HG03095 (cell line): ENCODE measurements around the gene CPXM2.

ENCODE experiments used
- ATAC-seq: cut with Tn5 transposase; IDR thresholded peaks from one replicate; pipeline ENCODE4 v1.9.1; 2021; ENCODE audit warnings: moderate library complexity; ENCODE audit not compliant: unreplicated experiment

The CPXM2 gene

DNA sequence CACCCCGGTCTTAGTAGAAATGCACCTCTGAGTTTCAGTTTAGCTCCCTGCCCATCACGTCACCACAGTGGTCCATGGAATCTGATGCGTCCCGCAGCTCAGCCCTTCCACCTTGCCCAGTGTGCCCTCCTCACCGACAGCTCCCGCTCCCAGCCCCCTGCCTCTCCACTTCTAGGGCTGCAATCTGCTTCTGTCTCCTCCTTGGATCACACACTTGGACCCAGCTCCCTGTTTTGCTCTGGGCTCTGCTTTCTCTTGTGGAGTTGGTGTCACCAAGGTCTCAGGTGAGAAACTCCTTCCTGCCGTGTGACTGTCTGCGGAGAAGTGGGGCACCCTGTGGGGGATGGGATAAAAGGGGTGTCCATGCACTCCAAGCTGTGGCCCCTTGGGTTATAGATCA lies 187.5 kb downstream of the CPXM2 start:
- no peak for ATAC-seq

DNA sequence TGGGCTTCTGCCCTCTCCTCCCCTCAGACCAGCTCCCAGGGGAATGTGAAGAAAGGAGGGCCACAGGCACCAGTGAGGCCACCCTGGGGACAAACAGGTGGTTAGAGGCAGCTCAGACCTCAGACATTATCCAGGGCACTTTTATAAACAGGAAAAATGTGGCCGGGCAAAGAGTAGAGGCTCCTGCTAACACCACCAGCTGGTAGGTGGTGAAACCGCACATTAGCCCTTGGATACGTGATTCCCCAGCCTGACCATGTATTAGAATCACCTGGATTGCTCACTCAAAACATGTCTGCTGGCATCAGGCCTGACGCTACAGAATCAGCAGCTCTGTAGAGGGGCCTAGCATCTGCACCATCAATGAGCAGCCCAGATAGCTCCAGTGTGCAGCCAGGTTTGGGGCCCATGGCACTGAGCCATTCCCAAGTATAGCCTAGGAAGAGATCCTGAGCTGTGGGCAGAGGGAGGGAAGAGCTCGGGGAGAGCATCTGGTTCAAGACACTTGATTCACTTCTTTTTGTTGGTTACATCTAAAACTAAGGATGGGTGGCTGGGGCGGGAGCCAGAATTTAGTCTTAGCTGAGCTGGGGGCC lies 188.3 kb downstream of the CPXM2 start:
- ATAC-seq, result no peak
